AG09309 (cell line): ENCODE measurements around the gene COL23A1.

ENCODE experiments used
- DNase-seq: peaks from one replicate; pipeline ENCODE4 v3.0.0-alpha.2; 2010; ENCODE audit warnings: low read depth
- H3K4me3 ChIP-seq: 2 replicates; pipeline ENCODE4 v1.5.1; 2011; ENCODE audit warnings: mild to moderate bottlenecking, low read depth, low read length, moderate library complexity; ENCODE audit not compliant: control insufficient read depth
- TF ChIP-seq, protein P1 (sequence below): IDR thresholded peaks from 2 replicates; pipeline ENCODE4 v1.5.1; 2011; ENCODE audit warnings: mild to moderate bottlenecking, low read depth, low read length, inconsistent platforms; ENCODE audit not compliant: insufficient read depth, control insufficient read depth; ENCODE audit errors: missing control alignments

COL23A1 gene

DNA sequence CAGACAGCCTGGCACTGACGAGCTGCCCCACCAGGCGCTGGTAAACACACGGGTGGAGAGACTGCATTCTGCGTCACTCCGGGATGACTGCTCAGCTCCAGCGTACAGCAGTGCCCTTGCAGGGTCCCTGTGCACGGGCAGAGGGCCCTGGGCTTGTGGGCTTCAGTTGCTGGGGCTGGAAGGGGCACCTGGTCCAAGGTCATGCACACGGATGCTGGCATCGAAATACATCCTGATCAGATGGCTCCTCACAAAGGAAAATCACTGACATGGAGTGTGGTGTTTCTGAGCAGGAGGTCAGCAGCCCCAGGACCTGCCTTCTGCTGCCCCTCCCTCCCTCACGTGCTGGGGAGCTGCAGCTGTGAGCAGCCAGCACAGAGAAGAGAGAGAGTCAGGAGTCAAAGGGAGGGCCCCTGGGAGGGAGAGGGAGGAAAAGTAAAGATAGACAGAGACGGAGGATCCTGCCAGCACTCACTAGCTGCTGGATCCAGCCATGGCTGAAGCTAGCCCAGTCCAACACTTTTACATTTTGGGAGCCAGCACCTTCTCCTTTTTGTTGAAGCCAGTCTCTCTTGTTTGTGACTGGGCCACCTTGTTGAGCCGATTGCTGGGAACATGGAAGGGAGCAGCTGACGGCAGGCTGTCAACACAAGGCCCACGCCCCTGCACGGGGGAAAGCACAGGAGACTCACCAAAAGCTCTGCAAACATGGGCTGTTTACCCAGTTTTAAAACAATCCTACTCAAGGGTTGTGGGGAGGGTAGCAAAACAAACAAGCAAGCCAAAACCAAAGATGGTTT is 191.1 kb downstream of the COL23A1 start:
- no peak for DNase-seq
- TF ChIP-seq, protein P1, sequence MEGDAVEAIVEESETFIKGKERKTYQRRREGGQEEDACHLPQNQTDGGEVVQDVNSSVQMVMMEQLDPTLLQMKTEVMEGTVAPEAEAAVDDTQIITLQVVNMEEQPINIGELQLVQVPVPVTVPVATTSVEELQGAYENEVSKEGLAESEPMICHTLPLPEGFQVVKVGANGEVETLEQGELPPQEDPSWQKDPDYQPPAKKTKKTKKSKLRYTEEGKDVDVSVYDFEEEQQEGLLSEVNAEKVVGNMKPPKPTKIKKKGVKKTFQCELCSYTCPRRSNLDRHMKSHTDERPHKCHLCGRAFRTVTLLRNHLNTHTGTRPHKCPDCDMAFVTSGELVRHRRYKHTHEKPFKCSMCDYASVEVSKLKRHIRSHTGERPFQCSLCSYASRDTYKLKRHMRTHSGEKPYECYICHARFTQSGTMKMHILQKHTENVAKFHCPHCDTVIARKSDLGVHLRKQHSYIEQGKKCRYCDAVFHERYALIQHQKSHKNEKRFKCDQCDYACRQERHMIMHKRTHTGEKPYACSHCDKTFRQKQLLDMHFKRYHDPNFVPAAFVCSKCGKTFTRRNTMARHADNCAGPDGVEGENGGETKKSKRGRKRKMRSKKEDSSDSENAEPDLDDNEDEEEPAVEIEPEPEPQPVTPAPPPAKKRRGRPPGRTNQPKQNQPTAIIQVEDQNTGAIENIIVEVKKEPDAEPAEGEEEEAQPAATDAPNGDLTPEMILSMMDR: no peak
- H3K4me3 ChIP-seq: no peak overlapping the region

DNA sequence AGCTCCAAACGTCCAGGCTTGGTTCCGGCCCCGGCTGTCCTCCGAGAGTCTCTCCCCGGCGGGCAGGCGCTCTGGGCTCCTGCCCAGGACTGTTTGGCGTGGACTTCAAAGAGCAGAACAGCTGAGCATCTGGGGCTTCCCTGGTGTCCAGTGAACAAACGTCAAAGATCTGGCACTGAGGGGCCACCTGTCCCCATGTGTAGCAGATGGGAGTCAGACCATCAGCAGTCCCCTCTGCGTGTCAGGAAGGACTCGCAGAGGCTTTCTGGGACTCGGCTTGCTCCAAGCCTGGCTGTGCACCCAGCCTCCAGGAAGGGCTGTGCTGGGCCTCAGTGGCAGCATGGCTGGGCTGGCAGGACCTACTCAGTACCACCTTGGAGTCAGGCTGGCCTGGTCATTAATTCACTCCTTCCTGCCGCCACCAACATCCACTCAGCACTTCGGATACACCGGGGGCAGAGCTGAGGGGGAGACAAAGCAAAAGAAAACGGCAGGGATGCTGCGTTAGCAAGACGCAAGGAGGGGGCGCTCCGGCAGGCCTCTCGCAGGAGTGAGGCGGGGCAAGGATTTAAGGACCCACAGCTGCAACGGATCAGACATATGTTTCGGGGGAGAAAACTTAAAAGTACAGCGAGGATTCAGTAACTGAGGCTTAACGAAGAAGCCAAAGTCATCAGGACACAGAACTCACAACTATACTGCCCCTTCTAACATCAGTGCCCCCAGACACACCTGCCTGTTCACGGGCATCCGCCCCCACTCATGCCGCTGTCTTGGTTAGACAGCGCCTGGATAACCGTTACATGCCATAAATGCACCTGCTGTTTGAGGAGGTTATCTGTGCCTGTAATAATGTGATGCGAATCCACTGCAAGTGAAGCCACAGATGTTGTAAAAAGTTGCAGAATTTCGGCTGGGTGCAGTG is 193.1 kb downstream of the COL23A1 start:
- no peak for DNase-seq
- TF ChIP-seq, protein P1: no peak
- H3K4me3 ChIP-seq: no peak overlapping the region

DNA sequence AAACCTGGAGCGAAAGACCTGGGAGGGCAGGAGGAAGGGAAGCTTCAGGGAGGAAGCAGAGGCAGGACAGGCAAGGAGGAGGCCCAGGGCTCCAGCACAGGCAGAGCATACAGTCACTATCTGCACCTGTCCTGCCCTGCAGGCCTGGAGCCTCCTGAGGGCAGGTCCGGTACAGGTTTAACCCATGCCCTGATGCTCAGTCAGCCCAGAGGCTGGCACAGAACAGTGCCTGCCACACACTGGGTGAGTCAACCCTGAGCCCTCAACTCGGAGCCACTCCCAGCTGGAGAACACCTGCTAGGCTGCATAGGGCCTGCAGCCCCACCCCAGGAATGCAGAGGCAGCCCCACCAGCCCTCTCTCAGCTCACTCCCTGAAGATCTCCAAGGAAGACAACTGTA is 196.1 kb downstream of the COL23A1 start:
- DNase-seq: no peak
- TF ChIP-seq, protein P1: no peak
- H3K4me3 ChIP-seq: no peak overlapping the region

DNA sequence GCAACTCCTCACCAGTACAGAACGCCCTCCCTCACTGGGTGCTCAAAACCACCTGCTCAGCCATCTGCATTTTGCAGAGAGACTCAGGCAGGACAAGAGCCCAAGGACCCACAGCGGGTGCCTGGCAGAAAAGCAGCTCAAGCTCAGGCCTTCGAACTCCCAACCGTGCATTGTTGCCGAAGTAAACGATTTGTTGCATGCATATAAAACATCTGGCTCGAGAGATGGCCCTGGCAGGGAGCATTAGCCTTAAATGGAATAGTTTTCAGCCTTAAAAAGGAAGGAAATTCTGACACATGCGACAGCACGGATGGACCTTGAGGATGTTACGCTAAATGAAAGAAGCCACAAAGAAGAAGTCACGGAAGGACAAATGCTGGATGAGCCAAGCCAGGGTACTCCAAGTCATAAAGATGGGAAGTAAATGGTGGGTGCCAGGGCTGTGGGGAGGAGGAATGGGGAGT is 197.2 kb downstream of the COL23A1 start:
- DNase-seq: no peak
- H3K4me3 ChIP-seq: no peak overlapping the region
- TF ChIP-seq, protein P1: no peak

DNA sequence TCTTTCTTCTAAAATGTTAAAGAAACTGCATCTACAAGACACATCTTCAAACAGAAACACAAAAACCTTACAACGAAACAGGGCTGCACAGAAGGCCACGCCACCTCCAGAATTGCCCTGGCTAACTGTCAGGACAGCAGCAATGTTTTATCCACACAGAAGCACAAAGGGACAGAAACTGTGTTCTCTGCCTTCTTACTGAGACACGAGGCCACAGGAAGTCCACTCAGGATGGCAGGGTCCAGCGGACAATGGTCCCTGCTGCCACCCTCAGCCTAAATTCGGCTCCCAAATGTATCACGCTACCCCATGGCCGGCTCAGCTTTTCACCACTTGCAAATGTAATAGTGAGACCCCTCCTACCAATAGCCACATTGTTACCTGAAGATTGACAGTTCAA is 197.8 kb downstream of the COL23A1 start:
- no peak overlapping the region for H3K4me3 ChIP-seq
- TF ChIP-seq, protein P1: no peak
- DNase-seq: no peak

DNA sequence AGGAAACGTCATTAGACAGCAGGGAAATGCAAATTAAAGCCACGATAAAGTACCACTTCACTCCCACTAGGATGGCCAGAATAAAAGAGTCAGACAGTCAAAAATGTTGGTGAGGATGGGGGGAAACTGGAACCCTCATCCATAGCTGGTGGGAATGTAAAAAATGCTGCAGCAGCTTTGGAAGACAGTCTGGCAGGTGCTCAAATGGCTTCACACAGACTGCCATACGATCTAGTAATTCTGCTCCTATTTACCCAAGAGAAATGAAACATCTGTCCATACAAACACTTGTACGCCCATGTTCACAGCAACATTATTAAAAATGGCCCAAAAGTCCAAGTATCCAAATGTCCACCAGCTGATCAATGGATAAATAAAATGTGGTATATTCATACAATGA is 198.7 kb downstream of the COL23A1 start:
- no peak for DNase-seq
- TF ChIP-seq, protein P1: no peak
- H3K4me3 ChIP-seq: no peak overlapping the region
